GM23338 (cell line): ENCODE results near the gene ZDHHC17. TPM values are rescaled to one million over a fixed set of nuclear protein-coding genes. Genes with fewer than 3 reads are reported as not detected.
A peak's percentile ranks its signal among the peaks of the same experiment; 100 is the strongest.

Source experiments
- ATAC-seq: fragments of 200-7000 bp; cut with Tn5 transposase; 3 replicates; pipeline ENCODE4 v1.9.1; 2020
- DNase-seq: peaks from one replicate; pipeline ENCODE4 v3.0.0-alpha.2; 2015; ENCODE audit warnings: low spot score
- H2AFZ ChIP-seq: fragments of 200-600 bp; sonication (generic); 2 replicates; pipeline ENCODE4 v1.8.0; 2016; ENCODE audit warnings: antibody characterized with exemption, mild to moderate bottlenecking, moderate library complexity
- H3F3A ChIP-seq: fragments of 200-600 bp; sonication (generic); replicated peaks from 2 replicates; pipeline ENCODE4 v1.8.0; 2017; ENCODE audit warnings: antibody characterized with exemption, mixed run types, low read depth
- H3K27ac ChIP-seq: fragments of 200-600 bp; sonication (generic); 2 replicates; pipeline ENCODE4 v1.6.1; 2016; ENCODE audit warnings: low read depth
- H3K27me3 ChIP-seq: fragments of 200-600 bp; sonication (generic); 2 replicates; pipeline ENCODE4 v1.8.0; 2016; ENCODE audit warnings: mild to moderate bottlenecking, mixed run types, moderate library complexity; ENCODE audit not compliant: insufficient read depth
- H3K36me3 ChIP-seq: fragments of 200-600 bp; sonication (generic); 2 replicates; pipeline ENCODE4 v1.8.0; 2016; ENCODE audit warnings: mild to moderate bottlenecking; ENCODE audit not compliant: insufficient read depth
- H3K4me1 ChIP-seq: fragments of 200-600 bp; sonication (generic); 2 replicates; pipeline ENCODE4 v1.8.0; 2016; ENCODE audit warnings: mild to moderate bottlenecking, moderate library complexity; ENCODE audit not compliant: insufficient read depth
- H3K4me2 ChIP-seq: fragments of 200-600 bp; sonication (generic); 2 replicates; pipeline ENCODE4 v1.7.1; 2017; ENCODE audit warnings: mixed run types
- H3K4me3 ChIP-seq: fragments of 200-600 bp; sonication (generic); 2 replicates; pipeline ENCODE4 v1.6.1; 2016; ENCODE audit warnings: mixed run types
- H3K79me2 ChIP-seq: fragments of 200-600 bp; sonication (generic); replicated peaks from 2 replicates; pipeline ENCODE4 v1.8.0; 2017; ENCODE audit warnings: mild to moderate bottlenecking; ENCODE audit not compliant: insufficient read depth
- H3K9me2 ChIP-seq: fragments of 200-600 bp; sonication (generic); 2 replicates; pipeline ENCODE4 v1.8.0; 2017; ENCODE audit not compliant: insufficient read depth
- H4K20me1 ChIP-seq: fragments of 200-600 bp; sonication (generic); replicated peaks from 2 replicates; pipeline ENCODE4 v1.8.0; 2017; ENCODE audit warnings: mild to moderate bottlenecking; ENCODE audit not compliant: insufficient read depth
- H3K27ac Mint-ChIP-seq: 2 replicates; pipeline ENCODE4 v1.8.0; 2020; ENCODE audit warnings: inconsistent platforms, mild to moderate bottlenecking, moderate library complexity, mixed read lengths
- H3K27me3 Mint-ChIP-seq: 3 replicates; pipeline ENCODE4 v1.8.0; 2022; ENCODE audit warnings: low read depth, mild to moderate bottlenecking, moderate library complexity, mixed read lengths, inconsistent platforms; ENCODE audit not compliant: insufficient read depth, poor library complexity
- H3K36me3 Mint-ChIP-seq: 3 replicates; pipeline ENCODE4 v1.8.0; 2021; ENCODE audit warnings: low read depth, mild to moderate bottlenecking, inconsistent platforms, moderate library complexity, mixed read lengths
- H3K4me1 Mint-ChIP-seq: 3 replicates; pipeline ENCODE4 v1.8.0; 2020; ENCODE audit warnings: mild to moderate bottlenecking, inconsistent platforms, mixed read lengths
- H3K4me3 Mint-ChIP-seq: 3 replicates; pipeline ENCODE4 v1.8.0; 2021; ENCODE audit warnings: moderate library complexity, mild to moderate bottlenecking, inconsistent platforms, mixed read lengths
- H3K9me3 Mint-ChIP-seq: 3 replicates; pipeline ENCODE4 v1.8.0; 2020; ENCODE audit warnings: moderate library complexity, mild to moderate bottlenecking, inconsistent platforms, mixed read lengths
- CREB1 ChIP-seq: fragments of 250-450 bp; sonication (Bioruptor Pico); IDR thresholded peaks from 2 replicates; pipeline ENCODE4 v1.5.0; 2020; ENCODE audit warnings: low read depth, mild to moderate bottlenecking, moderate library complexity
- CTCF ChIP-seq, 2 experiments: fragments of 200-600 bp in 1 of 2; sonication (generic) in 1 of 2; conservative IDR thresholded peaks; 2 replicates each; pipeline versions ENCODE4 v1.5.1 to v1.6.1; 2016 to 2017; ENCODE audit warnings: antibody characterized with exemption in 2 of 2, low read depth in 2 of 2, mild to moderate bottlenecking in 2 of 2, moderate library complexity in 1 of 2
- EZH2 ChIP-seq: fragments of 200-600 bp; sonication (generic); IDR thresholded peaks from one replicate; pipeline ENCODE4 v1.8.0; 2017; ENCODE audit warnings: antibody characterized with exemption, mild to moderate bottlenecking, low read depth; ENCODE audit not compliant: unreplicated experiment
- EZH2phosphoT487 ChIP-seq: fragments of 200-600 bp; sonication (generic); IDR thresholded peaks from one replicate; pipeline ENCODE4 v1.8.1; 2018; ENCODE audit warnings: antibody characterized with exemption; ENCODE audit not compliant: unreplicated experiment
- JUNB ChIP-seq: IDR thresholded peaks from one replicate; pipeline ENCODE4 v1.6.1; 2016; ENCODE audit warnings: antibody characterized with exemption; ENCODE audit not compliant: unreplicated experiment
- NANOG ChIP-seq: IDR thresholded peaks from 2 replicates; pipeline ENCODE4 v1.6.1; 2016; ENCODE audit warnings: antibody characterized with exemption, borderline replicate concordance
- POLR2AphosphoS5 ChIP-seq: IDR thresholded peaks from 2 replicates; pipeline ENCODE4 v1.6.1; 2016; ENCODE audit warnings: antibody characterized with exemption, low read depth
- STAT1 ChIP-seq: IDR thresholded peaks from one replicate; pipeline ENCODE4 v1.6.1; 2016; ENCODE audit warnings: antibody characterized with exemption; ENCODE audit not compliant: unreplicated experiment
- ZNF114 ChIP-seq: fragments of 250-450 bp; sonication (Bioruptor Pico); IDR thresholded peaks from 2 replicates; pipeline ENCODE4 v1.5.0; 2020; ENCODE audit warnings: mild to moderate bottlenecking, moderate library complexity
- ZNF331 ChIP-seq: fragments of 250-450 bp; sonication (Bioruptor Pico); IDR thresholded peaks from 2 replicates; pipeline ENCODE4 v1.5.0; 2020; ENCODE audit warnings: low read depth, mild to moderate bottlenecking, moderate library complexity
- polyA plus RNA-seq: library from polyadenylated mRNA; unstranded; fragments of >200 nt; fragmentation: Nextera tagmentation; extraction: Ambion mirVana; gene quantifications from 2 replicates; pipeline ENCODE4 v1.2.1, GENCODE V29; 2016
- total RNA-seq: library from RNA; depleted of rRNA; stranded (reverse); fragments of >200 nt; shearing (Covaris generic); gene quantifications from 2 replicates; pipeline ENCODE4 v1.2.3, GENCODE V29; 2014
- TF ChIP-seq, protein P1 (sequence below): IDR thresholded peaks from 2 replicates; pipeline ENCODE4 v1.6.1; 2016; ENCODE audit warnings: antibody characterized with exemption
- TF ChIP-seq, protein P2 (sequence below): fragments of 250-450 bp; sonication (Bioruptor Pico); IDR thresholded peaks from 2 replicates; pipeline ENCODE4 v1.5.0; 2020; ENCODE audit warnings: mild to moderate bottlenecking, moderate library complexity

ZDHHC17 gene
- total and polyA plus RNA-seq, 2 experiments from 2014 or later: 15.7 to 43.5 TPM

DNA sequence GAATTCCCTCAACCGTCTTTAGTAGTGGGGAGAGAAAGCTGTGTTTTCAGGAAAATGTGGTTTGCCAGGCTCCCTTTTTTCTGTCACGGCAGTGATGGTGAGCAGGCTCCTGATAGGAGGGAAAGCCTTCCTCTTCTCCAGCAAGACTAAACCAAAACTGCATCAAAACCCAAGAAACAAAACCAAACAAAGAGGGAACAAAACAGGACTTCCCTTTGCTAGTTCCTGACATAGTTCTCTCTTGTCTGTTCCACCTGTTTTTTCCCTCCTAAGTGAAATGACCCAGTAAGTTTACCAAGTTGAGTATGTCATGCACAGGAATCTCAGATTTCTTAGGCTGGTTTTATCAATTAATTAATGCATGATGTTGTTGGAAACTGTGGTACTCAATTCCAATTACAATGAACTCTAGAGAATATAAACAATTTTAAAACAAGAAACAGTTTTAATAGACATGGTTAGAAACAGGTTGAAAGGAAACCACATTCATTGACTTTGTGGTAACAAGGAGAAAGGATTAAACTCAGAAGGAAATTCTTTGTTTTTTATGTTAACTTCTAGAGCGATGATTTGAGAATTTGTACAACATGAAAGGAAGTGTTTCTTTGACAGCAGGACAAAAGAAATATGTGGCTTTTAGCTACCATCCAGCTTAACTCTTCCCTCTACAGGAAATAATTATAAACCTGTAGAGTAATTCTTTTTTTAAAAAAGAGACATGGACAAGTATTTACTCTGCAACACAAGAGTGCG is 137.9 kb downstream of the ZDHHC17 start:
- H3K36me3 Mint-ChIP-seq: 0 out of 3 replicates have a peak, but pooled peaks cover 3% of the 10 kb centered on the region
- peak overlapping the region; percentile 28; the same call in 1 of the 2 replicates for H2AFZ ChIP-seq

More for the DNA sequence above, 137.9 kb downstream of the ZDHHC17 start:
- no peaks in the 10 kb centered on the region for H4K20me1 ChIP-seq
- ATAC-seq: no peak
- no peaks in the 10 kb centered on the region for H3K36me3 ChIP-seq
- H3K4me1 ChIP-seq: peaks cover 8% of the 10 kb centered on the region; the same call in 1 of the 2 replicates
- H3K27ac Mint-ChIP-seq: no peak overlapping the region
- H3K4me2 ChIP-seq: no peak overlapping the region
- H3F3A ChIP-seq: no peaks in the 10 kb centered on the region
- TF ChIP-seq EZH2phosphoT487 (no peak), CREB1 (CRISPR knock-in tag) (no peak), JUNB (no peak), STAT1 (no peak), ZNF331 (no peak), NANOG (no peak), ZNF114 (CRISPR knock-in tag) (no peak), POLR2AphosphoS5 (no peak), EZH2 (no peak), CTCF (conservative IDR thresholded peaks at IDR 0.05; ENCODE audit: low read depth in 2 of 2) (no peak)
- TF ChIP-seq, protein P1, sequence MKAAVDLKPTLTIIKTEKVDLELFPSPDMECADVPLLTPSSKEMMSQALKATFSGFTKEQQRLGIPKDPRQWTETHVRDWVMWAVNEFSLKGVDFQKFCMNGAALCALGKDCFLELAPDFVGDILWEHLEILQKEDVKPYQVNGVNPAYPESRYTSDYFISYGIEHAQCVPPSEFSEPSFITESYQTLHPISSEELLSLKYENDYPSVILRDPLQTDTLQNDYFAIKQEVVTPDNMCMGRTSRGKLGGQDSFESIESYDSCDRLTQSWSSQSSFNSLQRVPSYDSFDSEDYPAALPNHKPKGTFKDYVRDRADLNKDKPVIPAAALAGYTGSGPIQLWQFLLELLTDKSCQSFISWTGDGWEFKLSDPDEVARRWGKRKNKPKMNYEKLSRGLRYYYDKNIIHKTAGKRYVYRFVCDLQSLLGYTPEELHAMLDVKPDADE: no peak
- TF ChIP-seq, protein P2, sequence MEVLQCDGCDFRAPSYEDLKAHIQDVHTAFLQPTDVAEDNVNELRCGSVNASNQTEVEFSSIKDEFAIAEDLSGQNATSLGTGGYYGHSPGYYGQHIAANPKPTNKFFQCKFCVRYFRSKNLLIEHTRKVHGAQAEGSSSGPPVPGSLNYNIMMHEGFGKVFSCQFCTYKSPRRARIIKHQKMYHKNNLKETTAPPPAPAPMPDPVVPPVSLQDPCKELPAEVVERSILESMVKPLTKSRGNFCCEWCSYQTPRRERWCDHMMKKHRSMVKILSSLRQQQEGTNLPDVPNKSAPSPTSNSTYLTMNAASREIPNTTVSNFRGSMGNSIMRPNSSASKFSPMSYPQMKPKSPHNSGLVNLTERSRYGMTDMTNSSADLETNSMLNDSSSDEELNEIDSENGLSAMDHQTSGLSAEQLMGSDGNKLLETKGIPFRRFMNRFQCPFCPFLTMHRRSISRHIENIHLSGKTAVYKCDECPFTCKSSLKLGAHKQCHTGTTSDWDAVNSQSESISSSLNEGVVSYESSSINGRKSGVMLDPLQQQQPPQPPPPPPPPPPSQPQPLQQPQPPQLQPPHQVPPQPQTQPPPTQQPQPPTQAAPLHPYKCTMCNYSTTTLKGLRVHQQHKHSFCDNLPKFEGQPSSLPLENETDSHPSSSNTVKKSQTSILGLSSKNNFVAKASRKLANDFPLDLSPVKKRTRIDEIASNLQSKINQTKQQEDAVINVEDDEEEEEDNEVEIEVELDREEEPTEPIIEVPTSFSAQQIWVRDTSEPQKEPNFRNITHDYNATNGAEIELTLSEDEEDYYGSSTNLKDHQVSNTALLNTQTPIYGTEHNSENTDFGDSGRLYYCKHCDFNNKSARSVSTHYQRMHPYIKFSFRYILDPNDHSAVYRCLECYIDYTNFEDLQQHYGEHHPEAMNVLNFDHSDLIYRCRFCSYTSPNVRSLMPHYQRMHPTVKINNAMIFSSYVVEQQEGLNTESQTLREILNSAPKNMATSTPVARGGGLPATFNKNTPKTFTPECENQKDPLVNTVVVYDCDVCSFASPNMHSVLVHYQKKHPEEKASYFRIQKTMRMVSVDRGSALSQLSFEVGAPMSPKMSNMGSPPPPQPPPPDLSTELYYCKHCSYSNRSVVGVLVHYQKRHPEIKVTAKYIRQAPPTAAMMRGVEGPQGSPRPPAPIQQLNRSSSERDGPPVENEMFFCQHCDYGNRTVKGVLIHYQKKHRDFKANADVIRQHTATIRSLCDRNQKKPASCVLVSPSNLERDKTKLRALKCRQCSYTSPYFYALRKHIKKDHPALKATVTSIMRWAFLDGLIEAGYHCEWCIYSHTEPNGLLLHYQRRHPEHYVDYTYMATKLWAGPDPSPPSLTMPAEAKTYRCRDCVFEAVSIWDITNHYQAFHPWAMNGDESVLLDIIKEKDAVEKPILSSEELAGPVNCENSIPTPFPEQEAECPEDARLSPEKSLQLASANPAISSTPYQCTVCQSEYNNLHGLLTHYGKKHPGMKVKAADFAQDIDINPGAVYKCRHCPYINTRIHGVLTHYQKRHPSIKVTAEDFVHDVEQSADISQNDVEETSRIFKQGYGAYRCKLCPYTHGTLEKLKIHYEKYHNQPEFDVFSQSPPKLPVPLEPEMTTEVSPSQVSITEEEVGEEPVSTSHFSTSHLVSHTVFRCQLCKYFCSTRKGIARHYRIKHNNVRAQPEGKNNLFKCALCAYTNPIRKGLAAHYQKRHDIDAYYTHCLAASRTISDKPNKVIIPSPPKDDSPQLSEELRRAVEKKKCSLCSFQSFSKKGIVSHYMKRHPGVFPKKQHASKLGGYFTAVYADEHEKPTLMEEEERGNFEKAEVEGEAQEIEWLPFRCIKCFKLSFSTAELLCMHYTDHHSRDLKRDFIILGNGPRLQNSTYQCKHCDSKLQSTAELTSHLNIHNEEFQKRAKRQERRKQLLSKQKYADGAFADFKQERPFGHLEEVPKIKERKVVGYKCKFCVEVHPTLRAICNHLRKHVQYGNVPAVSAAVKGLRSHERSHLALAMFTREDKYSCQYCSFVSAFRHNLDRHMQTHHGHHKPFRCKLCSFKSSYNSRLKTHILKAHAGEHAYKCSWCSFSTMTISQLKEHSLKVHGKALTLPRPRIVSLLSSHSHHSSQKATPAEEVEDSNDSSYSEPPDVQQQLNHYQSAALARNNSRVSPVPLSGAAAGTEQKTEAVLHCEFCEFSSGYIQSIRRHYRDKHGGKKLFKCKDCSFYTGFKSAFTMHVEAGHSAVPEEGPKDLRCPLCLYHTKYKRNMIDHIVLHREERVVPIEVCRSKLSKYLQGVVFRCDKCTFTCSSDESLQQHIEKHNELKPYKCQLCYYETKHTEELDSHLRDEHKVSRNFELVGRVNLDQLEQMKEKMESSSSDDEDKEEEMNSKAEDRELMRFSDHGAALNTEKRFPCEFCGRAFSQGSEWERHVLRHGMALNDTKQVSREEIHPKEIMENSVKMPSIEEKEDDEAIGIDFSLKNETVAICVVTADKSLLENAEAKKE (CRISPR knock-in tag): no peak
- H3K9me2 ChIP-seq: peaks cover 4% of the 10 kb centered on the region
- H3K79me2 ChIP-seq: no peaks in the 10 kb centered on the region
- peaks cover 16% of the 10 kb centered on the region for H3K4me1 Mint-ChIP-seq
- H3K27ac ChIP-seq: no peak overlapping the region
- H3K4me3 Mint-ChIP-seq: no peak overlapping the region
- no peaks in the 10 kb centered on the region for H3K27me3 ChIP-seq
- no peak for DNase-seq
- no peaks in the 10 kb centered on the region for H3K27me3 Mint-ChIP-seq
- no peaks in the 10 kb centered on the region for H3K9me3 Mint-ChIP-seq
- H3K4me3 ChIP-seq: no peak overlapping the region
